Lung (tissue), 12 donors: ENCODE data around the gene LRP5. TPM values are rescaled to one million over a fixed set of nuclear protein-coding genes. Genes with fewer than 3 reads are reported as not detected.

ENCODE experiments used
- ATAC-seq: fragments of 200-7000 bp; cut with Tn5 transposase; one replicate; pipeline ENCODE4 v1.9.1; 2020; ENCODE audit warnings: moderate number of reproducible peaks; ENCODE audit not compliant: insufficient read depth, low FRiP score
- DNase-seq, 3 donors: peaks; one replicate each; pipeline ENCODE4 v3.0.0-alpha.2; 2013 to 2017
- H3K27ac ChIP-seq, 2 donors: one replicate each; pipeline ENCODE4 v1.5.1; 2013; ENCODE audit warnings: mild to moderate bottlenecking in 2 of 2, moderate library complexity in 2 of 2, control low read depth in 1 of 2, inconsistent platforms in 1 of 2, low read depth in 1 of 2, low read length in 1 of 2
- H3K27me3 ChIP-seq, 3 donors: one replicate each; pipeline ENCODE4 v1.5.1; 2013; ENCODE audit warnings: low read length in 2 of 3; ENCODE audit not compliant: control insufficient read depth in 3 of 3, insufficient read depth in 3 of 3
- H3K36me3 ChIP-seq, 4 donors: one replicate each; pipeline ENCODE4 v1.5.1; 2013; ENCODE audit warnings: low read length in 4 of 4, mild to moderate bottlenecking in 1 of 4, moderate library complexity in 1 of 4; ENCODE audit not compliant: control insufficient read depth in 4 of 4, insufficient read depth in 4 of 4
- H3K4me1 ChIP-seq, 5 donors: one replicate each; pipeline ENCODE4 v1.5.1; 2013; ENCODE audit warnings: low read length in 5 of 5, mild to moderate bottlenecking in 2 of 5, moderate library complexity in 1 of 5; ENCODE audit not compliant: control insufficient read depth in 5 of 5, insufficient read depth in 5 of 5
- H3K4me3 ChIP-seq: one replicate; pipeline ENCODE4 v1.5.1; 2013; ENCODE audit warnings: mild to moderate bottlenecking, control low read depth, moderate library complexity
- H3K9ac ChIP-seq, 2 donors: one replicate each; pipeline ENCODE4 v1.5.1; 2013; ENCODE audit warnings: low read length in 2 of 2, control low read depth in 1 of 2; ENCODE audit not compliant: insufficient read depth in 1 of 2
- H3K9me3 ChIP-seq, 4 donors: one replicate each; pipeline ENCODE4 v1.5.1; 2013; ENCODE audit warnings: low read length in 3 of 4, mild to moderate bottlenecking in 1 of 4, moderate library complexity in 1 of 4; ENCODE audit not compliant: control insufficient read depth in 4 of 4, insufficient read depth in 3 of 4
- WGBS, 2 donors: extraction: QIAGEN DNeasy Blood & Tissue Kit; methylation state at CpG; one replicate each; pipeline ENCODE4 v1.1.7; 2013; 5-methylcytosine and 5-hydroxymethylcytosine counted together
- polyA plus RNA-seq, 2 donors: library from polyadenylated mRNA; stranded (reverse); fragments of 200-250 nt; gene quantifications; one replicate each; pipeline ENCODE4 v1.2.1, GENCODE V29; 2013
- total RNA-seq, 2 donors: library from RNA; depleted of rRNA in 1 of 2; stranded (reverse); fragments of >200 nt in 1 of 2; gene quantifications; one replicate each; pipeline ENCODE4 v1.2.1, GENCODE V29; 2014 to 2021
- TF ChIP-seq, protein P1 (sequence below): IDR thresholded peaks from 2 replicates; pipeline ENCODE4 v1.5.1; 2012; ENCODE audit warnings: mild to moderate bottlenecking; ENCODE audit errors: control extremely low read depth, extremely low read depth
- donor health status: control.
- donor health status: control.
- donor health status: Bipolar disorder and iron deficiency.
- donor health status: healthy.
- donor health status: DM: yes; HTN: yes; CAD: no.

The LRP5 gene
- total and polyA plus RNA-seq, 4 donors = 33.7 to 76.4 (median 63.2) TPM

DNA sequence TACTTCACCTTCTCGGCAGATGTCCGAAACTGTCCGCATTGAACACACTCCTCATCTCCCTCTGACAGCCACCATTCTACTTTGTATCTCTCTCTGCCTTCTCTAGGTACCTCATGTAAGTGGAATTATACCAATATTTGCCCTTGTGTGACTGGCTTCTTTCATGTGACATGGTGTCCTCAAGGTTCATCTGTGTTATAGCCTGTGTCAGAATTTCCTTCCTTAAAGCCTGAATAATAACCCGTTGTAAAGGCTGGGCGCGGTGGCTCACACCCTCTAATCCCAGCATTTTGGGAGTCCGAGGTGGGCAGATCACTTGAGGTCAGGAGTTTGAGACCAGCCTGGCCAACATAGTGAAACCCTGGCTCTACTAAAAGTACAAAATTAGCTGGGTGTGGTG is 107.8 kb downstream of the LRP5 start:
- TF ChIP-seq, protein P1, sequence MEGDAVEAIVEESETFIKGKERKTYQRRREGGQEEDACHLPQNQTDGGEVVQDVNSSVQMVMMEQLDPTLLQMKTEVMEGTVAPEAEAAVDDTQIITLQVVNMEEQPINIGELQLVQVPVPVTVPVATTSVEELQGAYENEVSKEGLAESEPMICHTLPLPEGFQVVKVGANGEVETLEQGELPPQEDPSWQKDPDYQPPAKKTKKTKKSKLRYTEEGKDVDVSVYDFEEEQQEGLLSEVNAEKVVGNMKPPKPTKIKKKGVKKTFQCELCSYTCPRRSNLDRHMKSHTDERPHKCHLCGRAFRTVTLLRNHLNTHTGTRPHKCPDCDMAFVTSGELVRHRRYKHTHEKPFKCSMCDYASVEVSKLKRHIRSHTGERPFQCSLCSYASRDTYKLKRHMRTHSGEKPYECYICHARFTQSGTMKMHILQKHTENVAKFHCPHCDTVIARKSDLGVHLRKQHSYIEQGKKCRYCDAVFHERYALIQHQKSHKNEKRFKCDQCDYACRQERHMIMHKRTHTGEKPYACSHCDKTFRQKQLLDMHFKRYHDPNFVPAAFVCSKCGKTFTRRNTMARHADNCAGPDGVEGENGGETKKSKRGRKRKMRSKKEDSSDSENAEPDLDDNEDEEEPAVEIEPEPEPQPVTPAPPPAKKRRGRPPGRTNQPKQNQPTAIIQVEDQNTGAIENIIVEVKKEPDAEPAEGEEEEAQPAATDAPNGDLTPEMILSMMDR = no peak
- 95 to 96% methylated on average over 7 of the region's 7 CpGs for WGBS, 2 donors
- no peaks in the 10 kb centered on the region for H3K27me3 ChIP-seq
- no peak overlapping the region for H3K9ac ChIP-seq
- DNase-seq (no peak), ATAC-seq (no peak)
- peaks cover 6 to 37% (median 14%) of the 10 kb centered on the region in 4 donors for H3K36me3 ChIP-seq
- no peak overlapping the region for H3K27ac ChIP-seq
- peaks cover 0 to under 1% (median 0%) of the 10 kb centered on the region in 5 donors for H3K4me1 ChIP-seq
- no peak overlapping the region for H3K4me3 ChIP-seq
- no peaks in the 10 kb centered on the region for H3K9me3 ChIP-seq

DNA sequence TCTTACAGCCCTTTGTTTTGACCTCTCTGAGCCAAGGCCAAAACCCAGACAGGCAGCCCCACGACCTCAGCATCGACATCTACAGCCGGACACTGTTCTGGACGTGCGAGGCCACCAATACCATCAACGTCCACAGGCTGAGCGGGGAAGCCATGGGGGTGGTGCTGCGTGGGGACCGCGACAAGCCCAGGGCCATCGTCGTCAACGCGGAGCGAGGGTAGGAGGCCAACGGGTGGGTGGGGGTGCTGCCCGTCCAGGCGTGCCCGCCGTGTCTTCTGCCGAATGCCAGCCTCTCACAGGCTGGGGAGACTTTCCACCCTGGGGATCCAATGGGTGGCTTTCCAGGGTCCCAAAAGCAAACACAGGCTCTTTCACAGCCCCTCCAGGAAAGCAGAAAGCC is 111.1 kb downstream of the LRP5 start:
- 97 to 98% methylated on average over 21 of the region's 21 CpGs for WGBS, 2 donors
- Histone ChIP-seq H3K9ac (no peak overlapping the region), H3K36me3 (peaks cover 0 to 48% (median 28%) of the 10 kb centered on the region in 4 donors), H3K4me3 (no peak overlapping the region), H3K27ac (no peak overlapping the region), H3K9me3 (no peaks in the 10 kb centered on the region), H3K4me1 (no peaks in the 10 kb centered on the region), H3K27me3 (no peaks in the 10 kb centered on the region)
- TF ChIP-seq, protein P1 = no peak
- no peak for ATAC-seq
- DNase-seq = no peak

DNA sequence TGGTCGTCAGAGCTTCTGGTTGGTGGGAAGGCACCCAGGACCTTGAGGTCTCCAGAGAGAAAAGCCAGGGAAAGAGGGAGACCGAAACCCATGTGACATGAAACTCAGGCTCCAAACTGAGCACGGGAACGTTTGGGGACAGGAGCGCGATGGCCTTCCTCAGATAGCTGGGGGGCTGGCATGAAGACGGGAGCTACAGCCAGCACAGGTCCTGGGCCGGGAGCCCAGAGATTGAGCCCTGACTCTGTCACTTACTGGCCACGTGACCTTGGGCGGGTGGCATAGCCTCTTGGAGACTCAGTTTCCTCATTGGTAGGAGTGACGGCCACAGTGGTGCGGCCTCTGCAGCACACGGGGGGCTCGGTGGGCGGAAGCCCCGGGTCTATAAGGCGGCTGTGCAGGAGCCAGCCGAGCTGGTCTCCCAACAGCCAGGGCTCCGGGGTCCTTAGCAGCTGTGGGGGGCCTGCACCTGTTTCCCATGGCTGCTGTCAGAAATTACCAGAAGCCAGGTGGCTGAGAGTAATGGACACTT is 111.8 kb downstream of the LRP5 start:
- DNase-seq (no peak), ATAC-seq (no peak)
- TF ChIP-seq, protein P1 = no peak
- Histone ChIP-seq H3K4me1 (no peaks in the 10 kb centered on the region), H3K9me3 (peaks cover 0 to 3% (median under 1%) of the 10 kb centered on the region in 4 donors), H3K9ac (no peak overlapping the region), H3K36me3 (peaks cover 0 to 48% (median 32%) of the 10 kb centered on the region in 4 donors), H3K27me3 (no peaks in the 10 kb centered on the region), H3K4me3 (no peak overlapping the region), H3K27ac (no peak overlapping the region)
- 93 to 96% methylated on average over 19 of the region's 19 CpGs for WGBS, 2 donors
